SKM-1 treated with dmso at 0.1 percent for 144 hours (cell line): ENCODE measurements around the gene NPTXR.

Experiments
- DNase-seq: peaks from one replicate; lab custom pipeline; 2025; ENCODE audit not compliant: unreplicated experiment; lab: John Stamatoyannopoulos, UW

Gene NPTXR

GRCh38 chr22:38853196-38853651, 9.4 kb upstream of the NPTXR start:
- DNase-seq: no peak

DNA sequence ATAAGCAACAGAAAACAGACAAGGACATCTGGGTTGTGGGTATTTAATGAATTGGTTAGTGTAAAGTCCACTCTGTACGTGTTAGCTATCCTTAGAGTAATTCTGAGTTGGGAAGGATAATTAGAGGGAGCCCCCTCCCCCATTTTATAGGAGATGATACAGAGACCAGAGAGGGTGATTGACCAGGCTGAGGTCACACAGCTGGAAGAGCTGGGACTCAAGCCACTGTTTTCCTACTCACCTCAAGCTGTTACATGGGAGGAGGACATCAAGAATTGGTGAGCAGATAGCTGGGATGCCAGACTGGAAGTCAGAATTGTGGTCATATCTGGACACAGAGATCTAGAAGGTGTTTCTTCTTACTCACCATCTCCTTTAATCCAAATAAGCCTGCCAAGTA, 8.7 kb upstream of the NPTXR start:
- no peak for DNase-seq

GRCh38 chr22:38850941-38851849, 7.4 kb upstream of the NPTXR start:
- DNase-seq: no peak

- no peak for DNase-seq
Measured at GRCh38 chr22:38850399-38850798, 6.6 kb upstream of the NPTXR start.

DNA sequence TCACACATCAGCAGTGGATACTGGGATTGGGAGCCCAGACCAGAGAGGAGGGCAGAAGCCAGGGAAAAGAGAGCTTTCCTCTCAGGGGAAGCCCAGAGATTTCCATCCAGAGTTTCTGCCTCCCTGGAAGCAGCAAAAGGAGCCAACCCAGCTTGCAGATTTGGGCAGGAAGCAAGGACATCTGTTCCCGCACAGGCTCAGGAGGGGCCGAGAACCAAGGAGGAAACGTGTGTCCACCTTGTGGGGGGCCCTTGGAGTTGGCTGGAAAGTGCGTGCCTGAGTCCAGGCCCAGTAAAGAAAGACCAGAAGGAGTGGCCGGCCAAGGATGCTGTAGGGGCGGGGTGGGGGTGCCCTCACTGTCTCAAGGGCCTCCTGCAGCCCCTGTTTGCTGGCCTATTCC, 6.0 kb upstream of the NPTXR start:
- DNase-seq: no peak

DNA sequence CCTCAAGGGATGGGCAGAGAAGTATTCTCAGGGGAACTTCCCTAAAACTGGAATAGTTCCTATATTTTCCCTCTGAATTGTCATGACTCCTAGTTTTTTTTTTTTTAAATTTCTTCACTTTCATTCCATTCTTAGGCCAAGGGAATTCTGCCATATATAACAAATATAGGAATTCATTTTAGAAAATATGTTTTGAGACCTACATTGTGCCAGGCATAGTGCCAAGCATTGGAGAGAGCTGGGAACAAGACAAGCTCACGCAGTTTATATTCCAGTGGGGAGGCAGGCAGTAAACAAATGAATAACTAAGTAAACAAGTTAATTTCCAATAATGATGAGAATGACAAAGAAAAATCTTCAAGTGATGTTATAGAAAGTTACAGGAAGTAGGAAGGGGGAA, 2.6 kb upstream of the NPTXR start:
- no peak for DNase-seq

GRCh38 chr22:38845004-38845740, 1.3 kb upstream of the NPTXR start:
- no peak for DNase-seq

GRCh38 chr22:38844315-38845003, 631 bp upstream of the NPTXR start:
- DNase-seq: peak; percentile 22

DNA sequence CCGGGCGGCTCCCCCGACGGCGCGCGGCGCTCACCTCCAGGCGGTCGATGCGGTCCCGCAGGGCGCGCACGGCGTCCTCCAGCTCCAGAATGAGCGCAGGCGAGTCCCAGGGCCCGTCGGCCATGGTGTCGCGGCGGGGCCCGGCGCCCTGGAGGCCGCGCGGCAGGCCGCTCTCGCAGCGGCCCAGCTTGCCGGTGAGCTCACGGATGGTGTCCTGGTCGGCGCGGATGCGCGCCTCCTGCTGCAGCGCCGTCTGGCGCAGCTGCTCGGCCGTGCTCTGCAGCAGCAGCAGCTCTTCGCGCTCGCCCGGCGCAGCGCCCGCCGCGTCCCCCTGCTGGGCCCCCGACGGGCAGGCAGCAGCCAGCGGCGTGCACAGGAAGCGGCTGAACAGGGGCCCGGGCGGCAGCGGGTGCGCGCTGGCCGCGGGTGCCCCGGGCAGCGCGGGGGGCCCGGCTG, 599 bp downstream of the NPTXR start:
- peak; percentile 9 for DNase-seq

- no peak for DNase-seq
Measured at GRCh38 chr22:38842512-38843200, 1.2 kb downstream of the NPTXR start.

DNA sequence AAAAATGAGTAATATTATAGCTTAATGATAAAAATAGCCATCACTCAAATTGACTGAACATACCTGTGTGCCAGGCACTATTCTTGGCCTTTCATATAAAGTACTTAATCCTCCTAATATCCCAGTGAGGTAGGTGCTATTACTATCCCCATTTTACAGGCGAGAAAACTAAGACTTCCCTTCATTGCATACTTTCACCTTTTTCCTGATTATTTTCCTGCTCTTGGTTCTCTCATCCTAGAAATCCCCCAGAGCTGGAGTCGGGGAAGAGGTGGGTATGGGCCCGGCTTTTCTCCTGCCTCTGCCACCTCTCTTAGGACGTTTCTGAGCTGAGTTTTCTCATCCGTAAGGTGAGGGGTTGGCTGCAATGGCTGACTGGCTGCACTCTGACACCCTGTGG, 2.2 kb downstream of the NPTXR start:
- DNase-seq: no peak

DNA sequence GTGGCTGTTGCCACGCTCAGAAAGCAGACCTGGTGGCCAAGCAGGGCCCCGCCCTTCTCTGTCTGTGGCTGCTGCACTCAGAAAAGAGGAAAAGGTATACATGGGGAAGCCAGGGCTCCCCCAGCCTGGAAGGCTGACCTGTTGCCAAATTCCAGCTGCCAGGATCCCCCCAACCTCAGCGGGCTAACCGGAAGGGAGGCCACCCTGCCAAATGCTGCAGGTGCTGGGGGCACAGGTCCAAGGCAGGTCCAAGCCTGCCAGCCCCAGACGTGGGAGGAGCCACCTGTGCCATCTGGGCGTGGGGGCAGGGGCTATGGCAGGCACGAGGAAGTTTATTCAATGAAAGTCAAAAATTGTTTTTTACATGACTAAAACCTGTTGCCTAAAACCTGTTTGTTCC, 2.6 kb downstream of the NPTXR start:
- no peak for DNase-seq

GRCh38 chr22:38840129-38840528, 3.7 kb downstream of the NPTXR start:
- DNase-seq: no peak

DNA sequence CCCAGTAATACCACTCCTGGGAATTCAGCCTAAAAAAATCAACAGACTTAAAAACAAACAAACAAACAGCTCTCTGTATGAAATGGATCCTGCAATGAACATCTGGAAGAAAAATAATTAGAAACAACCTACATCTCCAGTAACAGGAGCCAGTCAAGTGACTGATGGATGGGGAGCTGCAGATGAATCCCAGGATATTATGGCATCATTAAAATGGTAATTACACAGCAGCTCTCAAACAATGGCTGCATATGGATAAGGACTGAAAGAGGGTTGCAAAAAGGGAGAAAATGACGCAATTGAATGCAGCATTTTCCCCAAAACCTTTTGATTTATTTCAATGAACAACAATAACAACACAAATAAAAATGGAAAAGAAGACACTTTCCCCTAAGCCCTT, 4.1 kb downstream of the NPTXR start:
- DNase-seq: no peak

GRCh38 chr22:38837414-38837928, 6.4 kb downstream of the NPTXR start:
- DNase-seq: no peak

DNA sequence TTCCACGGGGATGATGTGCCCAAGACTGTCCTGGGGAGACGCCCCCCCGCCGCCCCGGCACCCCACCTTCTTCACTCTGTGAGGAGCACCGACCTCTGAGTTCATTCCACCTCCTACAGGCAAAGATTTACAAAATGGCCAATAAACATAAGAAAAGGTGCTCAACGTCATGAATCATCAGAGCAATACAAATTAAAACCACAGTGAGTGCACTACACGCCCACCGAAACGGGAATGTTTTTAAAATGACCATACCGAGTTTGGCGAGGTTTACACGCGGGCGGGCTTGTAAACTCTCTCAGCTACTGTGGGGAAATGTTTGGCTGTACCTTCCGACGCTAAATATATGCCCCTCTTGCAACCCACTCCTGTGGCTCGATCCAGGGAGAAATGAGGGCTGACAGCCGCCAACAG, 7.9 kb downstream of the NPTXR start:
- no peak for DNase-seq

DNA sequence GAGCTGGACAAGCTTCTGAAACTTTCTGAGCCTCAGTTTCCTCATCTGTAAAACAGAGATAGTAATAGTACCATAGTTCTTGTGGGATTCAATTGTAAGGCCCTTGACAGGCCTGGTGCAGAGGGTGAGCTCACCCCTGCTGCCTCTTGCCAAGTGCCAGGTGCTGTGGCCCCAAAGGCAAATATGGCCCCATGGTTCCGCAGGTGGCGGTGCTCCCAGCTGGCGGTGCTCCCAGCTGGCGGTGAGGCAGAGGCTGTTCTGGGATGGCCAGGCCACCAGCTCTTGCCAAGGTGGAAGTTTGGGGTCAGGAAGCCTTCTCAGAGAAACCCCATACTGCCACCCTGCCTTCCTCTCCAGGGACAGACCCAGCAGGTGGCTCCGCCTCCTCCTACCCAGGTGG, 8.8 kb downstream of the NPTXR start:
- no peak for DNase-seq

DNA sequence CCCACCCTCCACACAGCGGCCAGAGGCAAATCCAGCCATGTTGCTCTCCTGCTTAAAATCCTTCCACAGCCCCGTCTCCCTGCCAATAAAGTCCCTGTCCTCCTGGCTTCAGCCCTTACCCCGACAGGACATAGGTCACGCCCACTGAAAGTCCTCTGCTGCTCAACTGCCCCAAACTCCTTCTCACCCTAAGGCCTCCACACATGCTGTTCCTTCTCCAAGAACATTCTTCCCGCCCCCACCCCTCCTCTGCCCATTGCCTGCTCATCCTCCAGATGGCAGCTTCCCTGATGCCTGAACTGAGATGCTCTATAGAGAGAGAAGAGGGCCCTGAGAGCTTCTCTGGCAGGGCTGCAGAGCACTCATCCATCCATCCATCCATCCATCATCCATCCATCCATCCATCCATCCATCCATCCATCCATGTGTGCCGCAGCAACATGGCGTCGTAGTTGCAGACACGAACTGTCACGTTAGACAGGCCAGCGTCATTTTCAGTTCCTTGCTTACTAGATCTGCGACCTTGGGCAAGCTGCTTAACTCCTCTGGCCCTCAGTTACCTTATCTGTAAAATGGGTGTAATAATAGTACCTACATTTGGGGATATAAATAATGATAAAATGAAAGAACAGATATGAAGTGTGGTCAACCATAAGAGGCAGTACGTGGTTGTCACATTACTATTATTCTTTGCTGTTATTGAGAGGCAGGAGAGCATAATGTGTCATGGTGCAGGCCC, 9.4 kb downstream of the NPTXR start:
- DNase-seq: no peak

DNA sequence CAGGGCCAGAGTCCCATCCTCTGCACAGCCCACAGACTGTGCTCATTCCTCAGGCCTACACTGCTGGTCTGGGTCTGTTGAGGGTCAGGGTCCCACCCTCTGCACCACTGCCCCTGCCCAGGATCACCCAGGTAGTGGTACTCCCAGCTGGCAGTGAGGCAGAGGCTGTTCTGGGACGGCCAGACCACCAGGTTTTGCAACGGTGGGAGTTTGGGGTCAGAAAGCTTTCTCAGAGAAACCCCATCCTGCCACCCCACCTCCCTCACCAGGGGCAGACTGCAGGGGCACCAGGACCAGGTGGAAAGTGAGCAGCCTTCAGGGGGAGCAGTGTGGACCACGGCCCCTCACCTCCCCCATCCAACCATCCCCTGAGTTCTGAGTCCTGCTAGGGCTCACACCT, 10.8 kb downstream of the NPTXR start:
- DNase-seq: no peak
